ENCODE measurements around the gene ATIC.
"Not testable (repeated sequence)": the region's sequence is repeated elsewhere in the genome, so short reads cannot be mapped to it uniquely, and the experiment has no call there.

Gene ATIC

GRCh38 chr2:215311625-215312396, at the start of gene ATIC:
TSS of gene ATIC (plus strand) at chr2:215312059. CDS start at chr2:215312143, 84 bp downstream.
- DNase-seq (ENCODE audit: low read depth, low spot score): peak; percentile 71

- no peak for DNase-seq (ENCODE audit: low read depth, low spot score)
Measured at GRCh38 chr2:215262303-215262702, 49.6 kb upstream of the ATIC start.

GRCh38 chr2:215262741-215263362, 49.0 kb upstream of the ATIC start:
- no peak for DNase-seq (ENCODE audit: low read depth, low spot score)

GRCh38 chr2:215264374-215264773, 47.5 kb upstream of the ATIC start:
- DNase-seq (ENCODE audit: low read depth, low spot score): no peak

GRCh38 chr2:215269397-215270117, 42.3 kb upstream of the ATIC start:
- DNase-seq (ENCODE audit: low read depth, low spot score): peak; percentile 25

- no peak for DNase-seq (ENCODE audit: low read depth, low spot score)
Measured at GRCh38 chr2:215270118-215270451, 41.8 kb upstream of the ATIC start.

- no peak for DNase-seq (ENCODE audit: low read depth, low spot score)
Measured at GRCh38 chr2:215271446-215271845, 40.4 kb upstream of the ATIC start.

GRCh38 chr2:215272918-215273317, 38.9 kb upstream of the ATIC start:
- DNase-seq (ENCODE audit: low read depth, low spot score): no peak

GRCh38 chr2:215274829-215275228, 37.0 kb upstream of the ATIC start:
- no peak for DNase-seq (ENCODE audit: low read depth, low spot score)

GRCh38 chr2:215275824-215276223, 36.0 kb upstream of the ATIC start:
- no peak for DNase-seq (ENCODE audit: low read depth, low spot score)

GRCh38 chr2:215277944-215278343, 33.9 kb upstream of the ATIC start:
- DNase-seq (ENCODE audit: low read depth, low spot score): no peak

- DNase-seq (ENCODE audit: low read depth, low spot score): no peak
Measured at GRCh38 chr2:215280326-215280725, 31.5 kb upstream of the ATIC start.

- no peak for DNase-seq (ENCODE audit: low read depth, low spot score)
Measured at GRCh38 chr2:215283221-215283620, 28.6 kb upstream of the ATIC start.

- no peak for DNase-seq (ENCODE audit: low read depth, low spot score)
Measured at GRCh38 chr2:215286309-215286708, 25.6 kb upstream of the ATIC start.

GRCh38 chr2:215288112-215288815, 23.6 kb upstream of the ATIC start:
- no peak for DNase-seq (ENCODE audit: low read depth, low spot score)

GRCh38 chr2:215290980-215291599, 20.8 kb upstream of the ATIC start:
- DNase-seq (ENCODE audit: low read depth, low spot score): no peak

- no peak for DNase-seq (ENCODE audit: low read depth, low spot score)
Measured at GRCh38 chr2:215293879-215294278, 18.0 kb upstream of the ATIC start.

GRCh38 chr2:215299337-215299859, 12.5 kb upstream of the ATIC start:
- DNase-seq (ENCODE audit: low read depth, low spot score): no peak

GRCh38 chr2:215301994-215302393, 9.9 kb upstream of the ATIC start:
- no peak for DNase-seq (ENCODE audit: low read depth, low spot score)

GRCh38 chr2:215311259-215311624, 617 bp upstream of the ATIC start:
- DNase-seq (ENCODE audit: low read depth, low spot score): not testable (repeated sequence)

GRCh38 chr2:215313255-215313613, 1.4 kb downstream of the ATIC start:
- no peak for DNase-seq (ENCODE audit: low read depth, low spot score)

- no peak for DNase-seq (ENCODE audit: low read depth, low spot score)
Measured at GRCh38 chr2:215314896-215315295, 3.0 kb downstream of the ATIC start.

Measured in activated CD4-positive, CD25-positive, alpha-beta regulatory T cell treated with anti-CD3 and anti-CD28 coated beads, Interleukin-2, amount 50 U/mL, for 16 hours (primary cell).